CD4-positive, alpha-beta memory T cell (primary cell): ENCODE results near the gene RHCE. TPM values are rescaled to one million over a fixed set of nuclear protein-coding genes. Genes with fewer than 3 reads are reported as not detected.
"Not testable (repeated sequence)": the region's sequence is repeated elsewhere in the genome, so short reads cannot be mapped to it uniquely, and the experiment has no call there.

Source experiments
- CTCF ChIA-PET: fragments of 350-600 bp; sonication (Branson Sonifier 250); formaldehyde crosslinking; loops from one replicate; lab custom pipeline; 2021; ENCODE audit warnings: inconsistent platforms; ENCODE audit not compliant: partially characterized antibody; lab: Charles Lee
- POLR2A ChIA-PET: fragments of 350-600 bp; sonication (Branson Sonifier 250); formaldehyde crosslinking; loops from one replicate; lab custom pipeline; 2021; ENCODE audit not compliant: partially characterized antibody; lab: Charles Lee
- DNase-seq, 5 donors: peaks; one replicate each; pipeline versions ENCODE4 v3.0.0 to v3.0.0-alpha.2; 2020 to 2022; ENCODE audit warnings: mixed read lengths in 1 of 5
- H3K27ac ChIP-seq: one replicate; pipeline ENCODE4 v1.7.0; 2013; ENCODE audit warnings: low read depth, low read length
- H3K27me3 ChIP-seq: 2 replicates; pipeline ENCODE4 v1.7.0; 2013; ENCODE audit warnings: mild to moderate bottlenecking, low read length, moderate library complexity; ENCODE audit not compliant: insufficient read depth
- H3K36me3 ChIP-seq: 2 replicates; pipeline ENCODE4 v1.7.0; 2013; ENCODE audit warnings: mild to moderate bottlenecking, low read length, moderate library complexity; ENCODE audit not compliant: insufficient read depth
- H3K4me1 ChIP-seq: 2 replicates; pipeline ENCODE4 v1.7.0; 2013; ENCODE audit warnings: mild to moderate bottlenecking, low read length, moderate library complexity; ENCODE audit not compliant: insufficient read depth
- H3K4me3 ChIP-seq, 2 donors: one replicate each; pipeline ENCODE4 v1.7.0; 2013; ENCODE audit warnings: low read length in 2 of 2, mild to moderate bottlenecking in 1 of 2
- H3K9me3 ChIP-seq, 2 donors: one replicate each; pipeline ENCODE4 v1.7.0; 2013; ENCODE audit warnings: low read length in 2 of 2, control low read depth in 1 of 2; ENCODE audit not compliant: control insufficient read depth in 1 of 2
- H3K27ac Mint-ChIP-seq, 7 donors: one replicate each; pipeline ENCODE4 v1.8.0; 2020 to 2021; ENCODE audit warnings: mixed read lengths in 7 of 7, mild to moderate bottlenecking in 6 of 7, inconsistent platforms in 3 of 7, moderate library complexity in 3 of 7
- H3K27me3 Mint-ChIP-seq, 2 donors: one replicate each; pipeline ENCODE4 v1.8.0; 2020 to 2021; ENCODE audit warnings: mixed read lengths in 2 of 2
- H3K36me3 Mint-ChIP-seq, 2 donors: one replicate each; pipeline ENCODE4 v1.8.0; 2020 to 2021; ENCODE audit warnings: mixed read lengths in 2 of 2, inconsistent platforms in 1 of 2, mild to moderate bottlenecking in 1 of 2
- H3K4me1 Mint-ChIP-seq, 4 donors: one replicate each; pipeline ENCODE4 v1.8.0; 2020 to 2021; ENCODE audit warnings: mixed read lengths in 4 of 4, mild to moderate bottlenecking in 1 of 4
- H3K4me3 Mint-ChIP-seq, 8 donors: one replicate each; pipeline ENCODE4 v1.8.0; 2020 to 2021; ENCODE audit warnings: mixed read lengths in 8 of 8, mild to moderate bottlenecking in 7 of 8, moderate library complexity in 6 of 8, inconsistent platforms in 3 of 8
- H3K9me3 Mint-ChIP-seq, 8 donors: one replicate each; pipeline ENCODE4 v1.8.0; 2020 to 2021; ENCODE audit warnings: mixed read lengths in 8 of 8, mild to moderate bottlenecking in 5 of 8, inconsistent platforms in 3 of 8, moderate library complexity in 1 of 8
- intact Hi-C: fragments of 100-400 bp; cut with micrococcal nuclease; formaldehyde crosslinking; loops from one replicate; pipeline ENCODE4 v1.15.1; 2023
- polyA plus RNA-seq, 2 donors: library from polyadenylated mRNA; unstranded; fragments of 300-500 nt; fragmentation: Illumina TruSeq; gene quantifications; one replicate each; pipeline ENCODE4 v1.2.3, GENCODE V29; 2021
- total RNA-seq, 2 experiments: library from RNA; stranded (reverse); gene quantifications; one replicate each; pipeline ENCODE4 v1.2.3, GENCODE V29; 2021

RHCE gene
- total and polyA plus RNA-seq, 4 experiments from 2014 or later, result 0.31 to 0.61 TPM; not detected in 2

- H3K4me3 ChIP-seq, H3K36me3 ChIP-seq, CTCF ChIA-PET, POLR2A ChIA-PET, intact Hi-C loops, H3K4me1 Mint-ChIP-seq, H3K9me3 Mint-ChIP-seq, H3K27ac ChIP-seq, H3K9me3 ChIP-seq, H3K27me3 Mint-ChIP-seq, H3K4me3 Mint-ChIP-seq, DNase-seq, H3K27me3 ChIP-seq, H3K36me3 Mint-ChIP-seq, H3K4me1 ChIP-seq, H3K27ac Mint-ChIP-seq: not testable (repeated sequence)
These were observed 38.1 kb downstream of the RHCE start for GRCh38 chr1:25382543-25382942.

DNA sequence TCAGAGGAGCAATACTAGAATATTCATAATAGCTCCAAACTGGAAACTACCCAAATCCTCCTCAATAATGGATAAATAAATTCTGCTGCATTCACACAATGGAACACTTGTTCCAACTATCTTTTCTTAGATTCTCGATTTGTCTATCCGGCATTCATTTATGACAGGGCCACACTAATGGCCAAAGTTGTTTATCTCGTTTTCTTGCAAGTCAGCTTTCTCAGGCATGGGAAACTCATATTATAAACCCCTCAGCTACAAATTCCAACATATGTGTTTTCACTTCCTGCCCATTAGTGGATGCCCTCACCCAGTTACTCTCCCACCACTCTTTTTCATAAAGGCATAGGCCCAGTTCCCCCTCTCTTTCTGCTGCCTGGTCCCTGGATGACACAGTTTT lies 42.3 kb downstream of the RHCE start:
- POLR2A ChIA-PET, H3K4me1 Mint-ChIP-seq, H3K27me3 ChIP-seq, H3K36me3 ChIP-seq, H3K9me3 ChIP-seq, intact Hi-C loops, H3K4me1 ChIP-seq, H3K4me3 Mint-ChIP-seq, CTCF ChIA-PET, H3K36me3 Mint-ChIP-seq, H3K27me3 Mint-ChIP-seq, DNase-seq, H3K27ac ChIP-seq, H3K4me3 ChIP-seq, H3K9me3 Mint-ChIP-seq: not testable (repeated sequence)
- peak overlapping the region in 1 of 7 donors; percentile 72 for H3K27ac Mint-ChIP-seq

DNA sequence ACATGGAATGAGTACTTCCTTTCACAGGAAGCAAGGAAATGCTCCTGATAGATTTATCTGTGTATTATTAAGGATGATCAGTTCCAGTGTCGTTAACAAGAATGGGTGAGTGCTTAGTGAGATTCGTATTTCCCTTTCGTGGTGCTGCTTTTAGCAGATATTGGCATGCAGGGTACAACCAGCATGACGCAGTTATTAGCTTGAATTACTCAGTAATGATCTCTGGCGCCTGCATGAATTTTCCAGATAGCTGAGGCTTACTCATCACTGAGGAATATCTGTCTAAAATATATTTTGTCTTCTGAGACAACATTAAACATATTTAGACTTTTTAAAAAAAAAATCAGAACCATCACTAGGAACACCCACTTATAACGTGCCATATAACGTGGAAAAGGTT lies 48.9 kb downstream of the RHCE start:
- H3K4me1 Mint-ChIP-seq, H3K27ac ChIP-seq, DNase-seq, H3K36me3 Mint-ChIP-seq, H3K27me3 Mint-ChIP-seq, H3K27ac Mint-ChIP-seq, H3K27me3 ChIP-seq, H3K4me3 Mint-ChIP-seq, H3K4me3 ChIP-seq, H3K36me3 ChIP-seq, intact Hi-C loops, H3K9me3 ChIP-seq, H3K4me1 ChIP-seq, H3K9me3 Mint-ChIP-seq, CTCF ChIA-PET: not testable (repeated sequence)
- POLR2A ChIA-PET, result interaction anchor here (0.7 kb wide), 1 partner anchor 76 kb away, joined by 3 read pairs; no protein-coding TSS in a partner anchor

DNA sequence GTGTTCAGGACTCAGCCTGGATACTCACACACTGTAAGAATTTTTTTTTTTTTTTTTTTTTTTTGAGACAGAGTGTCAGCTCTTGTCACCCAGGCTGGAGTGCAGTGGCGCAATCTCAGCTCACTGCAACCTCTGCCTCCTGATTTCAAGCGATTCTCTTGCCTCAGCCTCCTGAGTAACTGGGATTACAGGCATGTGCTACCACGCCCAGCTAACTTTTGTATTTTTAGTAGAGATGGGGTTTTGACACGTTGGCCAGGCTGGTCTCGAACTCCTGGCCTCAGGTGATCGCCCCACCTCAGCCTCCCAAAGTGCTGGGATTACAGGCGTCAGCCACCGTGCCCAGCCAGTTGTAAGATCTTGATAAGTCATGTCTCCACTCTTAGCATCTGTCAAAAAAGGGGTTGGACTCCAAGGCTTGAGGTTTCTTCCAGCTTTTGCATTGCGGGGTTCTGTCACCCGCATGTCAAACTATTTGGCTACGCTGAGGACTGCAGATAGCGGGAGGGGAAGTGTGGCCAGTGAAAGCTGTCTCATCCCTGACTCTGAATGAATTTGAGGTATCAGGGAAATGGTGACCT lies 50.8 kb downstream of the RHCE start:
- H3K9me3 ChIP-seq, DNase-seq, H3K4me1 Mint-ChIP-seq, H3K9me3 Mint-ChIP-seq, CTCF ChIA-PET, H3K4me3 ChIP-seq, H3K27ac Mint-ChIP-seq, H3K4me1 ChIP-seq, H3K27me3 ChIP-seq, H3K4me3 Mint-ChIP-seq, H3K27ac ChIP-seq, H3K36me3 Mint-ChIP-seq, POLR2A ChIA-PET, intact Hi-C loops, H3K27me3 Mint-ChIP-seq, H3K36me3 ChIP-seq: not testable (repeated sequence)

DNA sequence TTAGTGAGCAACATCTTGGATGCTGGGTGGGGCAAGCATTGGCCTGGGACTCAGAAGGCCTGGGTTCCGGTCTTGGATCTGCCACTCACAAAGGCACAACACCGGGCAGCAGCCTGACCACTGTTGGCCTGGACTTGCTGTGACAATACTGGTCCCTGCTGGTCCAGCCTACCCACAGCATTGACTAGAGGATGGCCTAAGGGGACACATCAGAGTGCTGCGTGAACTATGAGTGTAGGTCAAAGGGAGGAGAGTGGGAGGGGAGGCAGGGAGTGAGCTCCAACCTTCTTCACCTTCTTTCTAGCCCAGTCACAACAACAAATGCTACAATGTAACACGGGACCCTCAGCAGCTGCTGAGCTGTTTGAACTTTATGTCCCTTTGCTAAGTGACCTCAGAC lies 51.4 kb downstream of the RHCE start:
- intact Hi-C loops, result no loop called here
- H3K9me3 ChIP-seq, result no peaks in the 10 kb centered on the region
- Mint-ChIP-seq H3K9me3 (no peaks in the 10 kb centered on the region), H3K27ac (no peak overlapping the region), H3K4me1 (no peaks in the 10 kb centered on the region), H3K27me3 (no peaks in the 10 kb centered on the region), H3K36me3 (no peaks in the 10 kb centered on the region), H3K4me3 (no peak overlapping the region)
- no peaks in the 10 kb centered on the region for H3K36me3 ChIP-seq
- DNase-seq, result no peak
- no peaks in the 10 kb centered on the region for H3K27me3 ChIP-seq
- CTCF ChIA-PET, result no interaction called here
- POLR2A ChIA-PET, result no interaction called here
- no peak overlapping the region for H3K27ac ChIP-seq
- H3K4me1 ChIP-seq, result no peaks in the 10 kb centered on the region
- no peak overlapping the region for H3K4me3 ChIP-seq

GRCh38 chr1:25362634-25363559 lies 57.7 kb downstream of the RHCE start:
- H3K4me1 ChIP-seq, DNase-seq, H3K9me3 Mint-ChIP-seq, H3K4me3 ChIP-seq, H3K27ac ChIP-seq, POLR2A ChIA-PET, H3K27ac Mint-ChIP-seq, CTCF ChIA-PET, intact Hi-C loops, H3K27me3 Mint-ChIP-seq, H3K4me3 Mint-ChIP-seq, H3K27me3 ChIP-seq, H3K9me3 ChIP-seq: not testable (repeated sequence)
- peaks cover 19 to 39% of the 10 kb centered on the region in 2 donors for H3K36me3 Mint-ChIP-seq
- H3K4me1 Mint-ChIP-seq, result peaks cover 0 to 12% (median 1%) of the 10 kb centered on the region in 4 donors
- H3K36me3 ChIP-seq, result peaks cover 29% of the 10 kb centered on the region

DNA sequence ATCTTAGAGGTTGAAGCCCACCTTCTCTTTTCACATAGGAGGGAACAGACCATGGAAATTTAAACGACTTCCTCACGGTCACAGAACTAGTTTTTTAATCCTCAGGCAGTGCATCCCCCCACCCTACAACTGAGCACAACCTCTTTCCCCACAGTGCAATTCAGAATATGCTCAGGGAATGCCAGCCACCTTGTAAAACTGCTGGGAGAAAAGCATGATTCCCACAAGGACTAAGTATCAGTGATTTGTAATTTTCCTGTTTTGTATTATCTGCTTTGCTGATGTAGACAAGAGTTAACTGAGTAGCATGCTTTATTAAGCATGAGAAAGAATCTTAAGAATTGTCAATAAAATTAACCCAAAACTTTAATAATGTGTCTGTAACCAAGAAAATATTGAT lies 58.7 kb downstream of the RHCE start:
- H3K4me1 ChIP-seq, result peaks cover 11% of the 10 kb centered on the region
- no peak for DNase-seq
- Mint-ChIP-seq H3K4me3 (no peak overlapping the region), H3K36me3 (peaks cover 24 to 43% of the 10 kb centered on the region in 2 donors), H3K4me1 (peaks cover 4 to 20% (median 6%) of the 10 kb centered on the region in 4 donors), H3K27ac (peak overlapping the region in 5 of 7 donors; percentile 17 to 87 (median 76)), H3K9me3 (no peaks in the 10 kb centered on the region), H3K27me3 (no peaks in the 10 kb centered on the region)
- H3K27me3 ChIP-seq, result no peaks in the 10 kb centered on the region
- ChIA-PET CTCF (no interaction called here), POLR2A (no interaction called here)
- H3K27ac ChIP-seq, result no peak overlapping the region
- H3K9me3 ChIP-seq, result no peaks in the 10 kb centered on the region
- intact Hi-C loops, result no loop called here
- no peak overlapping the region for H3K4me3 ChIP-seq
- H3K36me3 ChIP-seq, result peaks cover 30% of the 10 kb centered on the region
